ENCODE data around the gene ADGRD1.

- TF ChIP-seq POLR2AphosphoS5 (IDR thresholded peaks at IDR 0.05; ENCODE audit: low read depth, low read length) (no peak), TAF1 (IDR thresholded peaks at IDR 0.05; ENCODE audit: low read depth, low read length) (no peak)
Measured at GRCh38 chr12:130992979-130993538, 39.4 kb downstream of the ADGRD1 start.
